Ovary (tissue), 3 donors: ENCODE data around the gene MADD.

ENCODE experiments used
- POLR2A ChIP-seq: fragments of 450-650 bp; IDR thresholded peaks from one replicate; pipeline ENCODE4 v1.6.1; 2017; ENCODE audit warnings: antibody characterized with exemption, mild to moderate bottlenecking, moderate library complexity
- TF ChIP-seq, protein P1 (sequence below), 3 donors: fragments of 450-650 bp in 2 of 3; fragments of 200-600 bp in 1 of 3; IDR thresholded peaks; one replicate each; pipeline versions ENCODE4 v1.5.1 to v1.8.0; 2016 to 2022; ENCODE audit warnings: antibody characterized with exemption in 3 of 3, mild to moderate bottlenecking in 1 of 3
- donor health status: DM: no; HTN: no; CAD: no.

DNA sequence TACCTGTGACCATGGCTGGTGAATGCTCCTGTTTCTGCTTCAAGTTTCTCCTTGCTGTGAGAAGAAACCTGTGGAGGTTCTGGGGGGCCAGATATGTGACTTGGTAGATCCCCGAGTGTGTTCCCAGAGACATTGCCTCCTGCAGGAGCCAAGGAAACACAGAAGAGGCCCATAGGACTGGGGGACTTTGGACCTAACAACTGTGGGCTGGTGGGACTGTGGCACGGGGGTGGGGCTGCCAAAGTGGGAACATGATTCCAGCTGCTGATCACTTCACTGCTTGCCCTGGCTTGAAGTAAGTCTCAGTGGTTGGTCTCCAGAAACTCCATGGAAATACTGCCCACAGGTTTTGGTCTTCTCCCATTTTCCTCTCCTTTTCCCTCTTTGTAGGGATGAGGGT, 16.3 kb upstream of the MADD start:
- TF ChIP-seq POLR2A: no peak
- TF ChIP-seq, protein P1, sequence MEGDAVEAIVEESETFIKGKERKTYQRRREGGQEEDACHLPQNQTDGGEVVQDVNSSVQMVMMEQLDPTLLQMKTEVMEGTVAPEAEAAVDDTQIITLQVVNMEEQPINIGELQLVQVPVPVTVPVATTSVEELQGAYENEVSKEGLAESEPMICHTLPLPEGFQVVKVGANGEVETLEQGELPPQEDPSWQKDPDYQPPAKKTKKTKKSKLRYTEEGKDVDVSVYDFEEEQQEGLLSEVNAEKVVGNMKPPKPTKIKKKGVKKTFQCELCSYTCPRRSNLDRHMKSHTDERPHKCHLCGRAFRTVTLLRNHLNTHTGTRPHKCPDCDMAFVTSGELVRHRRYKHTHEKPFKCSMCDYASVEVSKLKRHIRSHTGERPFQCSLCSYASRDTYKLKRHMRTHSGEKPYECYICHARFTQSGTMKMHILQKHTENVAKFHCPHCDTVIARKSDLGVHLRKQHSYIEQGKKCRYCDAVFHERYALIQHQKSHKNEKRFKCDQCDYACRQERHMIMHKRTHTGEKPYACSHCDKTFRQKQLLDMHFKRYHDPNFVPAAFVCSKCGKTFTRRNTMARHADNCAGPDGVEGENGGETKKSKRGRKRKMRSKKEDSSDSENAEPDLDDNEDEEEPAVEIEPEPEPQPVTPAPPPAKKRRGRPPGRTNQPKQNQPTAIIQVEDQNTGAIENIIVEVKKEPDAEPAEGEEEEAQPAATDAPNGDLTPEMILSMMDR (IDR thresholded peaks at IDR 0.05): no peak
